Measurements from ENCODE around the gene CATSPER3.

CATSPER3 gene

DNA sequence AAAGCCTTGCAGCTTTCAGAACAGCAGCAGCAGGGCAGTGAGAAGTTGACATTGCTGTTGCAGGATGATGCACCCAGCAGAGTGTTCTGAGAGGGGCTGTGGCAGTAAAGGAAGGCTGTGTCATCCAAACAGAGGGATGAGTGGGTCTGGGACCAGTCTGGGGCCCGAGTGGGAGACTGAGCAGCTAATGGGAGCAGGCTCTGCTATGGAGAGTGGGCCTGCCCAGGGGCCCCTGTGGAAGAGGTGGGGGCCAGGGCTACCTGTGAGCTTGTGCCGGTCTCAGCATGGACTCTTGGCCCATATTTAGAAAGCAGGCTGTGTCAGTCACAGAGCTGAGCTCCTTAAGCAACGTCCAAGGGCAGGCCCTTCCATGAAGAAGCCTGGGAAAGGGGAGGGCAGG is 92.3 kb downstream of the CATSPER3 start:
- no peaks in the 10 kb centered on the region for H3K4me1 ChIP-seq (ENCODE audit: control insufficient read depth in 1 of 2, insufficient read depth in 2 of 2, low read length in 2 of 2)
- H3K27me3 ChIP-seq (ENCODE audit: low read depth, low read length): peaks cover 8% of the 10 kb centered on the region
- H3K36me3 ChIP-seq (ENCODE audit: control insufficient read depth in 1 of 2, insufficient read depth in 2 of 2, low read length in 2 of 2): no peaks in the 10 kb centered on the region
- no peak overlapping the region for H3K27ac ChIP-seq (ENCODE audit: low read length)
- no peaks in the 10 kb centered on the region for H3K9me3 ChIP-seq (ENCODE audit: control insufficient read depth in 1 of 2, low read length in 2 of 2)
- no peak overlapping the region for H3K4me3 ChIP-seq (ENCODE audit: low read depth in 1 of 2, low read length in 2 of 2)

DNA sequence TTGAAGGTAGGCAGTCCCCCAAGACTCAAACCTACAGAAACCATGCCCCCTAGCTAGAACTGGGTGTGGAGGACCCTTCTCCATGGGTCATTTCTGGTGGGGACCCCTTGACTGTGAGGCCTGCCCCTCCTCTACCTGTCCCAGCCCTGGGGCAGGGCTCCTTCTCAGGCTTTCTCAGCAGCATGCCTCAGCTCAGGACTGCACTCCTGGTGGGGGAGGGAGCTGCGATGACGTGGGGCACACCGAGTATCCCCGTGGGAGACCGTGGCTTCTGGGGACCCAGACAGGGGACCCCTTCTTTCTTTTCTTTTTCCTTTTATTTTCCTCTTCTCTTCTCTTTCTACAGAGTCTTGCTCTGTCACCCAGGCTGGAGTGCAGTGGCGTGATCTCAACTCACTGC is 93.3 kb downstream of the CATSPER3 start:
- H3K27me3 ChIP-seq (ENCODE audit: low read depth, low read length): peaks cover 3% of the 10 kb centered on the region
- H3K4me3 ChIP-seq (ENCODE audit: low read depth in 1 of 2, low read length in 2 of 2): no peak overlapping the region
- H3K36me3 ChIP-seq (ENCODE audit: control insufficient read depth in 1 of 2, insufficient read depth in 2 of 2, low read length in 2 of 2): no peaks in the 10 kb centered on the region
- no peaks in the 10 kb centered on the region for H3K4me1 ChIP-seq (ENCODE audit: control insufficient read depth in 1 of 2, insufficient read depth in 2 of 2, low read length in 2 of 2)
- H3K9me3 ChIP-seq (ENCODE audit: control insufficient read depth in 1 of 2, low read length in 2 of 2): no peaks in the 10 kb centered on the region
- H3K27ac ChIP-seq (ENCODE audit: low read length): no peak overlapping the region
